ENCODE data around the gene SHLD1.

The SHLD1 gene

DNA sequence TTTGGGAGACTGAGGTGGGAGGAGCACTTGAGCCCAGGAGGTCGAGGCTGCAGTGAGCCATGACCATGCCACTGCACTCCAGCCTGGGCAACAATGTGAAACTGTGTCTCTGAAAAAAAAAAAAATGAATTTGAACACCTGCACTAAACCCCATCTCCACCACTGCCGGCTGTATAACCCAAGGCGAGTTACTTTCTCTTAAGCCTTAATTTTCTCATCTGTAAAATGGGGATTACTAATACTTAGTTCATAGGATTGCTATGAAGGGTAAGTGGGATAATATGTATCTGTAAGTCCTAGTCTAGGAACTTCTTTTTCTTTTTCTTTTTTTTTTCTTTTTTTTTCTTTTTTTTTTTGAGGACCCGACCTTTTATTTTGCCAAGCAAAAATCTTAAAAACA is 61.5 kb downstream of the SHLD1 start:
- Histone ChIP-seq H3K27me3 (ENCODE audit: insufficient read depth, poor library complexity, severe bottlenecking) (no peaks in the 10 kb centered on the region), H3K36me3 (ENCODE audit: low read depth) (no peaks in the 10 kb centered on the region), H3K4me3 (ENCODE audit: severe bottlenecking) (no peak overlapping the region), H3K9me3 (ENCODE audit: severe bottlenecking) (no peaks in the 10 kb centered on the region), H3K4me1 (ENCODE audit: insufficient read depth, poor library complexity, severe bottlenecking) (no peaks in the 10 kb centered on the region), H3K27ac (ENCODE audit: poor library complexity, severe bottlenecking) (no peak overlapping the region)
- DNase-seq (ENCODE audit: low spot score), result no peak
- TF ChIP-seq CTCF (IDR thresholded peaks at IDR 0.05; ENCODE audit: poor library complexity, severe bottlenecking), result no peak
- no peak for ATAC-seq (ENCODE audit: low read depth)

DNA sequence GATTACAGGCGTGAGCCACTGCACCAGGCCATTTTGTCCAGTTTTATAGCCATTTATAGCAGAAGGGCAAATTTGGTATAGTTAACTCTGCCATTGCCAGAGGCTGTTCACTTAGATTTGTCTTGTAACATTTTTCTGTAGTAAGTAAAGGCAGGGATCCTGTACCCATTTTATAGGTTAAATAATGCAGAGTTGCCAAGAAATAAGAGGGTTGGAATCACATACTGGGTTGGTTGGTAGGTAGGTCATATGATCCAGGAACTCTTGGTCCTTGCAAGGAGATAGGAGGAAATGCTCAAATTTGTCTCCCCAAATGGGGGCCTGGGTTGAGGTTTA is 68.1 kb downstream of the SHLD1 start:
- no peaks in the 10 kb centered on the region for H3K36me3 ChIP-seq (ENCODE audit: low read depth)
- H3K27me3 ChIP-seq (ENCODE audit: insufficient read depth, poor library complexity, severe bottlenecking), result no peaks in the 10 kb centered on the region
- ATAC-seq (ENCODE audit: low read depth), result no peak
- TF ChIP-seq CTCF (IDR thresholded peaks at IDR 0.05; ENCODE audit: poor library complexity, severe bottlenecking), result no peak
- no peaks in the 10 kb centered on the region for H3K9me3 ChIP-seq (ENCODE audit: severe bottlenecking)
- no peak overlapping the region for H3K4me3 ChIP-seq (ENCODE audit: severe bottlenecking)
- no peak overlapping the region for H3K27ac ChIP-seq (ENCODE audit: poor library complexity, severe bottlenecking)
- DNase-seq (ENCODE audit: low spot score), result no peak
- no peaks in the 10 kb centered on the region for H3K4me1 ChIP-seq (ENCODE audit: insufficient read depth, poor library complexity, severe bottlenecking)

DNA sequence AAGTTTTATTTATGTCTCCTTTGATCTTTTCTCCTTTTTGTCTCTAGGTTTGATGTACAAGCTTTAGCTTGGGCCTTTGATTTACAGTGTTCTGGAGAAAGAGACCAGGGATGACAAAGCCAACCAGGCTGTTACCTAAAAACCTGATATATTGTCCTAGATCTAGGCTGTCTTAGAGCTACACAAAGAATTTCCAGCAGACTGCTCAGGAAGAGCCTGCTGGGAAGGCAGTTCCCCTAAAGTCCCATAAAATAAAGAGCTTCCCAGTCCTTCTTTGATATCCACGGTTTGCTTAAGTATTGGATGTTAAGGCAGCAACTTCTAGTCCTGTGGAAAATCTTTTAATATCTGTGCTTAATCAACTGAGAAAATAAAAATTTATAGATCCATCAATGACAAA is 70.5 kb downstream of the SHLD1 start:
- no peak for TF ChIP-seq CTCF (IDR thresholded peaks at IDR 0.05; ENCODE audit: poor library complexity, severe bottlenecking)
- H3K4me1 ChIP-seq (ENCODE audit: insufficient read depth, poor library complexity, severe bottlenecking), result peaks cover 3% of the 10 kb centered on the region
- H3K27me3 ChIP-seq (ENCODE audit: insufficient read depth, poor library complexity, severe bottlenecking), result no peaks in the 10 kb centered on the region
- H3K27ac ChIP-seq (ENCODE audit: poor library complexity, severe bottlenecking), result no peak overlapping the region
- H3K36me3 ChIP-seq (ENCODE audit: low read depth), result no peaks in the 10 kb centered on the region
- DNase-seq (ENCODE audit: low spot score) (no peak), ATAC-seq (ENCODE audit: low read depth) (no peak)
- no peak overlapping the region for H3K4me3 ChIP-seq (ENCODE audit: severe bottlenecking)
- no peaks in the 10 kb centered on the region for H3K9me3 ChIP-seq (ENCODE audit: severe bottlenecking)

DNA sequence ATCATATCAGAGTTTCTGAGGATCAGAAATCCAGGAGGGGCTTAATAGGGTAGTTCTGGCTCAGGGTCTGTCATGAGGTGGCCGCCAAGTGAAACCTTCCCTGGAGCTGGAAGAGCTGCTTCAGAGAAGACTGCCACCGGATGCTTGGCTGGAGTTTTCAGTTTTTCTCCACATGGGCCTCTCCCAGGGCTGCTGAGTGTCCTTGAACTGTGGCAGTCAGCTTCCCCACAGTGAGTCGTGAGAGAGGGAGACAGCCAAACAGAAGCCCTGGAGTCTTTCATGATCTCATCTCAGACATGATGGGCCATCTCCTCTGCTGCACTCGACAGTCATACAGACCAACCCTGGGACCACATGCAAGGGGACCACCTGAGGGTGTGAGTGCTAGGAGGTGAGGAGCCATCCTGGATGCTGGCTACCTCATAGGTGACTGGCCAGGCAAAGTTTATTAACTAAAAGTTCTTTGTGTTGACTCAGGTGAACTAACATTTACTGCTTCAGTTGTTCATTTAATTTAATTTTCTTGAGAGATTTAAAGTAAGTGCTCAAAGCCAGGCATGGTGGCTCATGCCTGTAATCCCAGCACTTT is 71.5 kb downstream of the SHLD1 start:
- no peaks in the 10 kb centered on the region for H3K36me3 ChIP-seq (ENCODE audit: low read depth)
- H3K4me3 ChIP-seq (ENCODE audit: severe bottlenecking), result no peak overlapping the region
- no peaks in the 10 kb centered on the region for H3K27me3 ChIP-seq (ENCODE audit: insufficient read depth, poor library complexity, severe bottlenecking)
- 0 out of 3 replicates have a peak, but pooled peaks have one; percentile 22 for ATAC-seq (ENCODE audit: low read depth)
- DNase-seq (ENCODE audit: low spot score), result no peak
- no peak overlapping the region for H3K27ac ChIP-seq (ENCODE audit: poor library complexity, severe bottlenecking)
- H3K9me3 ChIP-seq (ENCODE audit: severe bottlenecking), result no peaks in the 10 kb centered on the region
- peaks cover 3% of the 10 kb centered on the region for H3K4me1 ChIP-seq (ENCODE audit: insufficient read depth, poor library complexity, severe bottlenecking)
- TF ChIP-seq CTCF (IDR thresholded peaks at IDR 0.05; ENCODE audit: poor library complexity, severe bottlenecking), result no peak

- no peaks in the 10 kb centered on the region for H3K9me3 ChIP-seq (ENCODE audit: severe bottlenecking)
- peaks cover 3% of the 10 kb centered on the region for H3K4me1 ChIP-seq (ENCODE audit: insufficient read depth, poor library complexity, severe bottlenecking)
- H3K27ac ChIP-seq (ENCODE audit: poor library complexity, severe bottlenecking), result no peak overlapping the region
- no peak for ATAC-seq (ENCODE audit: low read depth)
- H3K4me3 ChIP-seq (ENCODE audit: severe bottlenecking), result no peak overlapping the region
- no peak for TF ChIP-seq CTCF (IDR thresholded peaks at IDR 0.05; ENCODE audit: poor library complexity, severe bottlenecking)
- no peak for DNase-seq (ENCODE audit: low spot score)
- no peaks in the 10 kb centered on the region for H3K27me3 ChIP-seq (ENCODE audit: insufficient read depth, poor library complexity, severe bottlenecking)
- H3K36me3 ChIP-seq (ENCODE audit: low read depth), result no peaks in the 10 kb centered on the region
These were observed 72.4 kb downstream of the SHLD1 start for GRCh38 chr20:5822569-5822968.
